ENCODE data around the gene CEP85L.

GRCh38 chr6:118617417-118617816, 34.0 kb downstream of the CEP85L start:
- no peak for TF ChIP-seq CTCF (IDR thresholded peaks at IDR 0.05)
- TF ChIP-seq POLR2A (IDR thresholded peaks at IDR 0.05): no peak
